Measurements from ENCODE around the gene TMEM167B.

TMEM167B gene

DNA sequence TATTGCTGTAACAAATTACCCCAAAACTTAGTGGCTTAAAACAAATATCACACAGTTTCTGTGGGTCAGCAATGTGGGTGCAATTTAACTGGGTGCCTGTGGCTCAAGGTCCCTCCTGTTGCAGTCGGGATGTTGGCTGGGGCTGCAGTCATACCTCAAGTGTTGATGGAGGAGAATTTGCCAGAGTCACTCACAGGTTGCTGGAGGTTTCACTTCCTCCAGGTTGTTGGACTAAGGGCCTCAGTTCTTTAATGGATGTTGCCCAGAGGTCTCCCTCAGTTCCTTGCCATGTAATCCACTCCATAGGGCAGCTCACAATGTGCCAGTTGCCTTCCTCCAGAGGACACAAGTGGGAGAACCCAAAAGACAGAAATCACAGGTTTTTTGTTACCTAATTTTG is 12.2 kb upstream of the TMEM167B start:
- DNase-seq, result peak in 1 of 42 donors; percentile 14
- intact Hi-C loops (cut with DNase I), result no loop called here

DNA sequence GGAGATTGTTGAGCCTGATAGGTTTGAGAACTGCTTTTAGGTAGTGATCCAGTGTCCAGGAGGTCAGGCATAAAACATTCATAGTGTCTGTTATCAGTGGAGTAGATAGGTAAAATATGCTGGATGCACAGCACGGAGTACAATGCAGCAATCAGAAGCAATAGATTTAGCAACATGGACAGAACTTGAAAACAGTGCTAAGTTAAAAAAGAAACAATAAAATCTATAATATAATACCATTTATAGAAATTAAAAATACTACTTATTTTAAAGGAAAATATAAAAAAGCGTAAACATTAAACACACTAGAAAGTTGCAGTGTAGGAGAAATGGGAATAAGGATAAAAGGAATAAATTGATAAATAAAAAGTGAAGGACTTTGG is 11.3 kb upstream of the TMEM167B start:
- no peak for DNase-seq
- intact Hi-C loops (cut with DNase I), result no loop called here

DNA sequence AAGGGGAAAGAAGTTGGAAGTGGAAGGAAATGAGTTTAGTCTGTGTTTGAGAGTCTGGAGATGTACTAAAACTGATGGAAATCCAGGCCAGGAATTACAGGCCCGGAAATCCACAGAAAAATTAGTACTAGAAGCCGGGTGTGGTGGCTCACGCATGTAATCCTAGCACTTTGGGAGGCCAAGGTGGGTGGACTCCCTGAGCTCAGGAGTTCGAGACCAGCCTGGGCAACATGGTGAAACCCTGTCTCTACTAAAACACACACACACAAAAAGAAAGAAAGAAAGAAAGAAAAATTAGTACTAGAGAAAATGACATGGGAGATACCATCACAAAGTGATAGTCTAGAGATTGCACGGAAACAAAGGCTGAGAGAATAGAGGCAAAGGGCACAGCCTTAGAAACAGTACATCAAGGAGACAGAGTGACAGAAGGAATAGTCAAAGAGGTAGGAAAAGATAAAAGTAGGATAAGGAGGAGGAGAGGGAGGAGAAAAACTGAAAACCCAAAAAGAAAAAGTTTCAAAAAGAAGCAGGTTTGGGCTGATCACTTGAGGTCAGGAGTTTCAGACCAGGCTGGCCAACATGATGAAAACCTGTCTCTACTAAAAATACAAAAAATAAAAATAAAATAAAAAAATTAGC is 10.0 kb upstream of the TMEM167B start:
- intact Hi-C loops (cut with DNase I), result no loop called here
- no peak for DNase-seq

DNA sequence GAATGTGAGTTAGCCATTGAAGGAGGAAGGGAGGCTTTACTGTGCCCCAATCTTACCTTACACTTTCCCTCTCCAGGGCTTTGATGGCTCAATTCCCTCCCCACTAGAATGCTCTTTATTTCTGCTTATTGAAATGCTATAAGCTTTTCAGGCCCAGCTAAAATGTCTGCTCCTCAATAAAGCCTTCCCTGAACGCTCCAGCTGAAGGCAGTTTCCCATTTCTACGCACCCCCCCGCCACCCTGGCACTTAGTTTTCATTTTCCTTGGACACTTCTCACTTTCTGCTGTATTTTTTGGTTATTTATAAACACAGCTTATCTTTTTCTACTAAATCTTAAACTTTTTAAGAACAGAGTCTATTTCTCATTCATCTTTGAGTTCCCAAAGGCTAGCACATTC is 7.1 kb upstream of the TMEM167B start:
- peak in 1 of 42 donors; percentile 54 for DNase-seq
- intact Hi-C loops (cut with DNase I), result no loop called here

- peak in 40 of 42 donors; percentile 26 to 93 (median 76) for DNase-seq
- intact Hi-C loops (cut with DNase I), result no loop called here
Measured at GRCh38 chr1:109083923-109084322, 6.6 kb upstream of the TMEM167B start.

GRCh38 chr1:109084563-109085517 is 5.7 kb upstream of the TMEM167B start:
- intact Hi-C loops (cut with DNase I), result no loop called here
- DNase-seq, result no peak

- intact Hi-C loops (cut with DNase I), result loop anchor here (10.0 kb wide), 1 partner anchor 125 kb away; the partner anchor contains the start of gene CLCC1
- DNase-seq, result peak; percentile 44 to 96 (median 86)
Measured at GRCh38 chr1:109089242-109090015, 1.1 kb upstream of the TMEM167B start.

- no peak for DNase-seq
- intact Hi-C loops (cut with DNase I), result loop anchor here (10.0 kb wide), 1 partner anchor 126 kb away; the partner anchor contains the start of gene CLCC1
Measured at GRCh38 chr1:109091078-109091838, 694 bp downstream of the TMEM167B start.

GRCh38 chr1:109091839-109092193 is 1.3 kb downstream of the TMEM167B start:
- intact Hi-C loops (cut with DNase I), result loop anchor here (10.0 kb wide), 1 partner anchor 127 kb away; the partner anchor contains the start of gene CLCC1
- no peak for DNase-seq

GRCh38 chr1:109094377-109094803 is 3.8 kb downstream of the TMEM167B start:
- intact Hi-C loops (cut with DNase I), result loop anchor here (10.0 kb wide), 1 partner anchor 130 kb away; the partner anchor contains the start of gene CLCC1
- DNase-seq, result no peak

DNA sequence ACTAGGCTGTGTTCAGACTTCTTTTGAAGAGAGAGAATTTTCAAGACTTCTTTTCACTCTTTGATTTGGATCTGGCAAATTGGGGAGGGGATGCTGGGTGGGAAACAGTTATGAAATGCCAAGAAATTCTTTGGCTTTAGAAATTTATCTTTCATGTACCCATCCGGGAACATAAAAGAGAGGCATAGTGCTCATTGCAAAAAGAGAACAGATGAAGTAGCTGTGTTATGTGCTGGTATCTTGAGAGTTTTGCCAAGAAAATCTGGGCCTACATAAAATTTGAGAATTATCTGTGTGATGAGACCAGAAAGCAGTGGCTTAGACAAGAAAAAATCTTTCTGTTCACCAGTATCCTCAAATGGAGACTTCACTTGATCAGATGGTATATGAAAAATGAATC is 4.3 kb downstream of the TMEM167B start:
- intact Hi-C loops (cut with DNase I), result loop anchor here (10.0 kb wide), 1 partner anchor 130 kb away; the partner anchor contains the start of gene CLCC1
- no peak for DNase-seq

DNA sequence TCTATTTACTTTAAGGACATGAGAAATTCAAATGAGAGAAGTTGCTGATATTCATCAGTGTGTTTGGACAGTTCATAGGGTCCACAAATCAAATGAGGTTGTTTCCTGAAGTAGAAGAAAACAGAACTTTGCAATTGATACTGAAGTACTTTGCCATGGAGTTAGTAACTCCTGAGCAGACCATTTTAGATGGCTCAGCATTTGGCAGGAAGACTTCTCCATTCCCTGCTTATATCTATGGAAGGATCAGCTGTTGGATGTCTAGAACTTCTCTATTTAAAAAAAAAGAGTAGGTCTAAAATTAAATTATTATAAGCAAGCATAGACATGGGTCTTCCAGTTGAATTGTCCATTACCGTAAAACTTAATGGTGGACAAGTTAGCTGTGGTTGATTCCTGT is 5.1 kb downstream of the TMEM167B start:
- no peak for DNase-seq
- intact Hi-C loops (cut with DNase I), result loop anchor here (10.0 kb wide), 1 partner anchor 131 kb away; the partner anchor contains the start of gene CLCC1

DNA sequence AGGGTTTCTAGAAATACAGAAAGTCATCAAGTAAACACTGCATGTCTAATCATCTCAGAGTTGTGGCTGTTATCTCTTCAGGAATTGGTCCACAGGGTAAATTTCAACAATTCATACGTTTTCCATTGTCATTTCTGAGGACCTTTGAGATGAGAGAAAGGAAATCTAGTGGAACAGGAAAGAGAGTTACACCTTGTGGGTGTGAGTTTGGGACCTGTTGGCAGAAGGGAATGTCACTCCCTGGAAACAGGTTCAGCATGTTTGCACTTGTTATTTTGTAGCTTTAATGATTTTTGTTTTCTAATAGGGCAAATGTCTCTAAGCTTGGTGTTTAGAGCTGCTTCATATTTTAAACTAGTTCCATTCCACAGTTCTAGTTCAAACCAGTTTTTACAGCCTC is 5.6 kb downstream of the TMEM167B start:
- DNase-seq, result no peak
- intact Hi-C loops (cut with DNase I), result loop anchor here (10.0 kb wide), 1 partner anchor 131 kb away; the partner anchor contains the start of gene CLCC1

GRCh38 chr1:109099938-109100773 is 9.6 kb downstream of the TMEM167B start:
- DNase-seq, result peak; percentile 92 to 99 (median 97)
- intact Hi-C loops (cut with DNase I), result loop anchor here (10.0 kb wide), 1 partner anchor 135 kb away; the partner anchor contains the start of gene CLCC1

DNA sequence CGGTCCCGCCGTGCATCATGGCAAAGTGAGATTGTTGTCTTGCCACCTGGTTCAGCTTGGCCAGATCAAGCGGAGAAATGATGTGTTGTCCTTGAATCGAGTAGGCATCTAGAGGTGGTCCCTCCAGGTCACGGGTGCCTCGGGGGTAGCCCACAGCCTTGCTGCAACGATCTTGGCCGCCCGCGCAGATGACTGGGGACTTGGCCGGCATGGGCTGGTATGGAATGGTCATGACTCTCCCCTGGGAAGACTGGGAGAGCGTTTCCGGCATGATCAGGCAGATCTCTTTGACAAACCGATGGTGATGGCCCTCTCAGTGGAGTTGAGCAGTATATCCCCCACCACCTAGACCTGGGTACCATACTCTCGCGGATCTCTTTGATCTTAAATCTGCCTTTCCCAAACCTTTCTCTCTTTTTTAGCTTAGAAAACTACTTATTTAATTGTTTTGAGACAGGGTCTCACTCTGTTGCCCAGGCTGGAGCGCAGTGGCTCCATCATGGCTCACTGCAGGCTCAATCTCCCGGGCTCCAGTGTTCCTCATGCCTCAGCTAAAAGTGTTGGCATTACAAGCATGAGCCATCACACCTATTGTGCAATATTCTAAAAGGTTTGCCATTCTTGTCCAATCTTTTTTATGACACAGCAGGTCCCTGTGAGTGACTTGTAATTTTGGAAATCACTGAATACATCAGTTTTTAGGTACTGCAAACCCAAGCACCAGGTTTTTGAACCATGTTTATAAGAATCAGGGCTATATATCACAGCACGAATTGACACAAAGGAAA is 14.0 kb downstream of the TMEM167B start:
- intact Hi-C loops (cut with DNase I), result no loop called here
- no peak for DNase-seq

DNA sequence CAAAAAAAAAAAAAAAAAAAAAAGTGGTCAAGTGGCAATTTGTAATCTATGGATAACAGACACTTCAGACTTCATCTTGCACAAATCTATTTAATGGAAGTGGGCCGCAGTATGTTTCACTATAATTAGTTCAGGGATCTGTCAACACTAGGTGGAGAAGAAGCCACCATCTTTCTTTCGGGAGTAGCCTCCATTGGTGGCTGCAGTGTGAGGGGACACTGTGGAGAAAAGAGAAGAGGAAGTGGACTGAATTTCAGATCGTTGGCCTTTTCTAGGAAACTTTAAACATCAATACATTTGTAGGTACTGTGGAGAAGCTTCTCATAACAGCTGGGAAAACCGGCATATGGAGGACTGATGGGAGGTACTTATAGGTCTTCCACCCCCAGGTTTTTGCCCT is 15.3 kb downstream of the TMEM167B start:
- no peak for DNase-seq
- intact Hi-C loops (cut with DNase I), result no loop called here

DNA sequence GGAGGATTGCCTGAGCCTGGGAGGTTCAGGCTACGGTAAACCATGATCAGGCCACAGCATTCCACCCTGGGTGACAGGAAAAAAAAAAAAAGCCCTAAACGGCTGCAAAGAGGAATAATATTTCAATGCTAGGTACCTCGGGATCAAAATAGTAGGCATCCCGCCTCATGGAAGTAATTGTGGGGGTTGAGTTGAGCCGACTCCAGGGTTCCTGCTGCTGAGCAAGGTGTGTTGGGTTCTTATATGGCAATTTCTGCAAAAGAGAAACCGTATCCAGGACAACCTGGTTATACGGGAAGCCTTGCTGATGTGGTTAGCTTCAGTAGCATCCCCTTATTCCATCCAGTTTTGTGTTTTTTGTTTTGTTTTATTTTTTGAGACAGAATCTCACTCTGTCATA is 17.2 kb downstream of the TMEM167B start:
- intact Hi-C loops (cut with DNase I), result no loop called here
- peak in 11 of 42 donors; percentile 21 to 71 (median 38) for DNase-seq
